Caki2 (cell line): ENCODE data around the gene TULP4. TPM values are rescaled to one million over a fixed set of nuclear protein-coding genes. Genes with fewer than 3 reads are reported as not detected.

Source experiments
- total RNA-seq: library from RNA; depleted of rRNA; stranded (reverse); fragments of >200 nt; shearing (Covaris generic); gene quantifications from 2 replicates; pipeline ENCODE4 v1.2.3, GENCODE V29; 2014; ENCODE audit warnings: low replicate concordance; rRNA removed

The TULP4 gene
- total RNA-seq, 1 experiment from 2014 or later = 36.0 TPM

Other genes starting within 250 kb of the TULP4 start
- gene SERAC1, start 144.2 kb upstream of the TULP4 start, total RNA-seq = 6.5 and 6.9 TPM in 2 replicates
- gene GTF2H5, start 144.1 kb upstream of the TULP4 start, total RNA-seq = 8.0 and 19.2 TPM in 2 replicates
- gene TMEM181, start 247.6 kb downstream of the TULP4 start, total RNA-seq = 7.6 and 12.5 TPM in 2 replicates